ENCODE measurements around the gene CXADR.
"Not testable (repeated sequence)": the region's sequence is repeated elsewhere in the genome, so short reads cannot be mapped to it uniquely, and the experiment has no call there.

- not testable (repeated sequence) for TF ChIP-seq CTCF (IDR thresholded peaks at IDR 0.05; ENCODE audit: low read depth, low read length, poor library complexity, severe bottlenecking); EZH2phosphoT487 (IDR thresholded peaks at IDR 0.05; ENCODE audit: borderline replicate concordance, low read length)
Measured at GRCh38 chr21:17478156-17478555, 34.7 kb upstream of the CXADR start.

All from DOHH2 (cell line).